Suppressor macrophage (primary cell): ENCODE results near the gene CALML5.

ENCODE experiments used
- DNase-seq, 4 experiments: peaks; one replicate each; pipeline ENCODE4 v3.0.0-alpha.2; 2020 to 2022
- total RNA-seq, 17 experiments: gene quantifications; one replicate each; lab custom pipeline; 2026; ENCODE audit warnings: mixed read lengths in 6 of 17, inconsistent platforms in 3 of 17; lab: John Stamatoyannopoulos, UW

Gene CALML5, protein sequence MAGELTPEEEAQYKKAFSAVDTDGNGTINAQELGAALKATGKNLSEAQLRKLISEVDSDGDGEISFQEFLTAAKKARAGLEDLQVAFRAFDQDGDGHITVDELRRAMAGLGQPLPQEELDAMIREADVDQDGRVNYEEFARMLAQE
- total RNA-seq, result 0 to 0.22 (median 0) reads per million in 17 experiments

- no peak for DNase-seq
These were observed at the start of gene CALML5 for GRCh38 chr10:5499493-5500140. Gene CALML5 (minus strand): TSS chr10:5499570. CDS start chr10:5499438, 132 bp downstream.

GRCh38 chr10:5547931-5548660, 48.7 kb upstream of the CALML5 start:
- DNase-seq, result peak; percentile 17 to 50 (median 36)

DNA sequence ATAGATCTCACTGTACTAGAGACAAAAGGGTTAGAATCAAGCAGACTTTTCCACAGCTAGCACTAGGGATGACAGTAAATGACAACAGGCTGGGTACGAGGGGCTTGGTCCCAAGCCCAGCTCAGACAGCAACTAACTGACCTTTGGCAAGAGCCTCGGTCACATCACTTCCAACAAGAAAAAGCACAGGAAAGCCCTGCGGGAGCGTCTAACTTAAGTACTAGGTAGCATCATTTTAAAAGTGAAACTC, 48.2 kb upstream of the CALML5 start:
- DNase-seq, result no peak

DNA sequence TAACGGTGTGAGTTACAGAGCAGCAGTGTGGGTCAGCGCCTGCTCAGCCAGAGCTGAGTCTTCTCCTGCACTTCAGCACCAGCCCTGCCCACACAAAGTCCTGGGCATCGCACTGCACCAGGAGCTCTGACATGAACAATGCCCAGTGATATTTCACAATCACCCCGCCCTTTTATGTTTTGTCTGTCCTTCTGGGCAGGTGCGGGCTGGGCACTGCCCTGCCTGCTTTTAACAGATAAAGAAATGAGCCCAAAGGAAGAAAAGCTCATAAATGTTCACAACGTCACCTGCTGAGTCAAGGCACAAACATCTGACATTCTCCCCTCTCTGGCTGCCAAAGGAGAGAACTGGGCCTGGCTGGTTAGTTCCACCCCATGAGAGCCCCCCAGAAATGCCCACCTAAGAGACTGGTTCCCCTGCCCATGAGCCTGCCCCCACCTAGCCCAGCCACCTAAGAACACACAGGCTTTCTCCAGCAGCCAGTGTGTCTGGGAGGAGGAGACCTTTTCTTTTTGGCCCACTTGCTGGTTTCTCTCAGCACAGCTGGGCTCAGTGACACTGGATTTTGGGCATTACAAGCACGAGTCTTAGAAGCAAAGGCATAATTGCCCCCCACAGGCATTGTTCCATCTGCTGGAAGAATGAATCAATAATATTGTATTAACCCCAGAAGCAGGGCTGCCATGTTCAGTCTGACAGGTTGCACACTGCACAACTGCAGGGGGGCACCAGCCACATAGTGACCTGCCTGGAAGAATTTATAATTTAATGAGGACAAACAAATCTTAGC, 47.7 kb upstream of the CALML5 start:
- DNase-seq, result no peak

GRCh38 chr10:5545778-5546710, 46.7 kb upstream of the CALML5 start:
- no peak for DNase-seq

- no peak for DNase-seq
These were observed 46.0 kb upstream of the CALML5 start for GRCh38 chr10:5545426-5545777.

GRCh38 chr10:5545011-5545410, 45.6 kb upstream of the CALML5 start:
- no peak for DNase-seq

- peak in 1 of 4 experiments; percentile 14 for DNase-seq
These were observed 44.9 kb upstream of the CALML5 start for GRCh38 chr10:5544216-5544805.

- DNase-seq, result no peak
These were observed 44.3 kb upstream of the CALML5 start for GRCh38 chr10:5543623-5544022.

DNA sequence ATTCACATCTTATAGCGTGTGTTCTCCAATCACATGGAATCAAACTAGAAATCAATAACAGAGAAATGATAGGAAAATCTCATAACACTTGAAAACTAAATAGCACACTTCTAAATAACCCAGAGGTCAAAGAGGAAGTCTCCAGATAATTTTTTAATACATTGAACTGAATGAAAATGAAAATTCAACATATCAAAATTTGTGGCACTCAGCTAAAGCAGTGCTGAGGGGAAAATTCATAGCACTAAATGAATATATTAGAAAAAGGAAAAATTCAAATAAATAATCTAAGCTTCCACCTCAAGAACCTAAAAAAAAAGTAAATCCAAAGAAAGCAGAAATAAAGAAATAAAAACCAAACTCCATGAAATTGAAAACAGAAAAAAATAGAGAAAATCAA, 42.7 kb upstream of the CALML5 start:
- DNase-seq, result no peak

DNA sequence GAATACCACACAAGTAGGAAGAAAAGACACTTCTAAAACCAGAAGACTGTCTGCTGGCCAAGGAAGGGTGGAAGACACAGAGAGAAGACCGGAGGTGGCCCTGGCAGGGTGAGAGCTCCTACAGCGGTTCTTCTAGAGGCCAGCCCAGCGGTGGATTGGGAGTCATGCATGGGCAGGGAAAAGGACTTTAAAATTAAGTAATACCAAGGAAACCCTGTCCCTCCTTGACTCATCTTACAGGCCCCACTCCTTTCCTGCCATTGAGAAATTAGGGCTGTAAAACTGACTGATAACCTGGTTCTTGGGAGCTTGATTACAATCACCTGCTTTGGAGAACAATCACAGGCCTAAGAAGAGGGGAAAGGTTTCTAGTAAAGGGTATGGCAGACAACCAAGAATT, 41.5 kb upstream of the CALML5 start:
- no peak for DNase-seq

DNA sequence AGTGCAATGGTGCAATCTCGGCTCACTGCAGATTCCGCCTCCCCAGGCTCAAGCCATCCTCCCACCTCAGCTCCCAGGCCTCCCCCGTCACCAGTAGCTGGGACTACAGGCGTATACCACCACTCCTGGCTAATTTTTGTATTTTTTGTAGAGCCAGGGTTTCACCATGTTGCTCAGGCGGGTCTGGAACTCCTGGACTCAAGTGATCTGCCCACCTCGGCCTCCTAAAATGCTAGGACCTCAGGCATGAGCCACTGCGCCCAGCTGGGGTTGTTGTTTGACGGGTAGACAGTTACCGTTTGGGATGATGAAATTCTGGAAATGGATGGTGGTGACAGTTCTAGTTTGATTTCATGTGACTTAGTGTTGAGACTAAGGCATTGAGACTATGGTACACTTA, 40.7 kb upstream of the CALML5 start:
- no peak for DNase-seq

GRCh38 chr10:5538892-5539651, 39.7 kb upstream of the CALML5 start:
- peak in 2 of 4 experiments; percentile 16 to 22 for DNase-seq

GRCh38 chr10:5538446-5538845, 39.1 kb upstream of the CALML5 start:
- DNase-seq, result no peak

GRCh38 chr10:5537684-5538083, 38.3 kb upstream of the CALML5 start:
- no peak for DNase-seq

DNA sequence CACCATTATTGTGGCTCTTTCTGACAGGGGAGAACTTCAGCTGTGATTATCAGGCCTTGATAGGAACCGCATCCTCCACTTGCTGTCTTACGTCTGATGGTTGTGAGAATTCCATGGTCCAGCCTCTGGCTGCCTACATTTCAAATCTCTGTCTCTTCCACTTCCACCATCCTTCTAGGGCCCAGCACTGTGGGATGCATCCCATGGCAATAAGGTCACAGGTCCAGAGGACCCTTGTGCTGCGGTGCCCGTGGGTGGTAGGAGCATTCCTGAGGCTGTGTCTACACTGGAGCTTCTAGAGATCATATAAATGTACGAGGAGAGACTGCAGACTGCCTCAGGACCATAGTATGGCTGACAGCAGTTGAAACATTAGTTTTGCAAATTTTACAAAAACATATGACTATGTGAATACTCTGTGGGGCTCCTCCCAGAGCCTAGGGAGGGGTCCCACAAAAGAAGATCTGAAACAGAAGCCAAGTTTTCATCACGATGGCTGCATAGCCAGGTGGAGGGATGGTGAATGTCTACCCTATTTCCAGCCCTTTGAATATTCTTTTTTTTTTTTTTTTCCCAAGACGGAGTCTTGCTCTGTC, 37.2 kb upstream of the CALML5 start:
- DNase-seq, result no peak

GRCh38 chr10:5534880-5535856, 35.8 kb upstream of the CALML5 start:
- DNase-seq, result peak; percentile 10 to 64 (median 51)

DNA sequence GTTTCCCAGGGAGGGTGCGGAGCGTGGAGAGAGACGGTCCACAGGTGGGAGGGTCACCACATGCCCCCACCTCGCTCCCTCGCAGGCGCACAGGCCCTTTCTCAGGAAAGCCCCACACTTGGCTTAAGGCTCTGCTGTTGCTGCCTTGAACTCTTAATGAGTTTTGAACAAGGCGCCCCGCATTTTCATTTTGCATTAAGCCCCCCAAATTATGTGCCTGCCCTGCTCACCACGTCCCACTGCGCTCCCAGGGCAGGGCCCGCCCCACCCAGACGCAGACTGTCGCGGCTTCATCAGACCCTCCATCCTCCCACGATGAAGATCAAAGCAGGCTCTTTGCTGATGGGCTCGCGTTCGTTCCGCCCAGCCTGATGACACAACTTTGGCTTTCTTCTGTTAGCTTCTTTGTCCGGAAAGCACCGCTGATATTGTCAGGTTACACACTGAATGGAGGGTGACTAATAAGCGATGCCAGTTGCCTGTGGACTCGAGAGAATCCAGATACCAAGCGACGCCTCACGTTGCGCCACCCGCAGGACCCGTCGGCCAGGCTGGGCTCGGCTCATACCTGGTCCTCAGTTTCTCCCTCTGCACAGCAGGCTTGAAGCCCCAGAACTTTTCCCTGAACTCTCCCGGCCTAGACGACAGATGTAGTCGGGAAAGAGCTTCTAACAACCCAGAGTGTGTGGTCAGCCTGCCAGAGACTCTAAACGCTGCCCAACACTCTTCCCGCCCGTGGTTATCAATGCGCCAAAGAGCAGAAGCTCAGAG, 34.9 kb upstream of the CALML5 start:
- no peak for DNase-seq
